HPDE6-E6E7 (cell line): ENCODE data around the gene CTH.
"Not testable (repeated sequence)": the region's sequence is repeated elsewhere in the genome, so short reads cannot be mapped to it uniquely, and the experiment has no call there.

Source experiments
- DNase-seq: peaks from one replicate; pipeline ENCODE4 v3.0.0; 2011; ENCODE audit warnings: missing footprints; ENCODE audit errors: extremely low spot score

Gene CTH

DNA sequence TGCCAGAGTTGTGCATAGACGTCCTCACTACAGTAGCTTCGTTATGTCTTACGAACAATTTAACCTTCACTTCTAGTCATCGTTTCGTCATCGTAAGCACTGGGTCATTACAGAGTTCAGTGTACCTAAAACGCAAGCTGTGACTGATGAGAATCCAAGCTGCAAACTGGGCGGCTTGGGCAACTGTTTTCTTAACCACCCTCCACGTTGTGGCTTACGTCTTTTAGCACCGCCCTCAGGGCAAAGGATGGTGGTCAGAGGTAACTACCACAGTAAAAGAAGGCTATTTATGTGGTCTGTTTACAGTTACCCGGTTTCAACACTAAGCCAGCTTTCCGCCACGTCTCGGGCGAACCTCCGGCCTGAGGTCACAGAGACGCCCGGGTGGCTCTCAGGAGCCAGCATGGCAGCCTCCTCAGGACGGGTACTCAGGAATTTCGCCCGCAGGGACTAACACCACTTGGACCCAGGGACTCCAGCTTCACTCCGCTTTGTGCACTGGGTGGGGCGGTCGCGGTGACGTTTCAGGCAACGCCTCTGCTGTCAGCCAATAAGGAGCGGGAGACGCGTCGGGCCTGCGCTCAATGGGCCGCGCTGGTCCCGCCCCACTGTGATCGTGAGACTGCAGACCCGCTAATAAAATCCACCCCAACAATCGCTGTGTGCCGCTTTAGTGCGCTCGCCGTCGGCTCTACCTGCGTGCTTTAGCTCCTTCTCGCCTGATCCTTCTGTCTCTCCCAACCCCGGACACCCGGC lies at the start of gene CTH:
CTH (plus strand) TSS at position 665 of the 756 bp plus-strand sequence. CDS start 148 bp downstream, outside the sequence.
- peak; percentile 96 for DNase-seq

DNA sequence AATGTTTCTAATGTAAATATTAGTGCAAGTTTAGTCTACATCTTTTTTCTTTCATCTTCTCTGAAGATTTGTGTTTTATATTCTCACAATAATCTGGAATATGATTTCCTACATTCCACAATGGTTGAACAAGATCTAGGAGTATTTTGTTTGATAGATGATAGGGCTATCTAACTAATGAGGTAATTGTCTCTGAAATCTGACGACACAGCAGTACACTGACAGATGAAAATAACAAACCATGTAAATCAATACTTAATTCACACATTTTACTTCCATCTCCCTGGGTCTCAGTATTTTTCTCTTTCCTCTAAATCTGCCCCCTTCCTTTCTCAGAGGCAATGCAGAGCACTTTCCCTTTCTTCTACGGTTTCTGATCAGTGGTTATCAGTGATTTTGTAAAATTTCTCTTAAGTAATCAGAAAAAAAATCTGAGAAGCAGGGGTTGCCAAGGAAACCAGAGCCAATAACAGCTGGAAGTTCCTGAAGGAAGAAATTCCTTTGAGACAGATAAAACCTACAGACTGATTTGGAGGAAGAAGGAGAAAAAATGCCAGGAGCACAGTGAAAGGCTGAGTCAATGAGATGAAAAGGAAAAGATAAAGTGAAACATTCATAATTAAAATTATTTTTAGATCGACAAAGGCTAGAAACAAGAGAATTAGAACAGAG lies 49.2 kb upstream of the CTH start:
- DNase-seq = no peak

DNA sequence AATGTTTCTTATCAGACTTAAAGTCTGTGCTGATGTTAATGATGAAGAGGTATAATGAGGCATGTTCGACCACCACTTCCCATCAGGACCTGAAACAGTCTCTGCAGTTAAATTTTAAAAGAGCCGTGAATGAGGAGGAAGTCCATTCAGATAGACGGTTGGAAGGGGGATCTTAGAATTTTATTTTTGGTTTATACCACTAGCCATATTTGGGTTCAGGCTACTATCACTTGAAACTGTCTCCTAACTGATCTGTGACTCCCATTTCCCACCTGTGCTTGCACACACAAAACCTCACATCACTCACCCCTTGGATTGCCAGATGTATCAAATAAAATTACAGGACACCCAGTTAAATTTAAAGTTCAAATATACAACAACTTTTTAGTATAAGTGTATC lies 46.6 kb upstream of the CTH start:
- DNase-seq = no peak

DNA sequence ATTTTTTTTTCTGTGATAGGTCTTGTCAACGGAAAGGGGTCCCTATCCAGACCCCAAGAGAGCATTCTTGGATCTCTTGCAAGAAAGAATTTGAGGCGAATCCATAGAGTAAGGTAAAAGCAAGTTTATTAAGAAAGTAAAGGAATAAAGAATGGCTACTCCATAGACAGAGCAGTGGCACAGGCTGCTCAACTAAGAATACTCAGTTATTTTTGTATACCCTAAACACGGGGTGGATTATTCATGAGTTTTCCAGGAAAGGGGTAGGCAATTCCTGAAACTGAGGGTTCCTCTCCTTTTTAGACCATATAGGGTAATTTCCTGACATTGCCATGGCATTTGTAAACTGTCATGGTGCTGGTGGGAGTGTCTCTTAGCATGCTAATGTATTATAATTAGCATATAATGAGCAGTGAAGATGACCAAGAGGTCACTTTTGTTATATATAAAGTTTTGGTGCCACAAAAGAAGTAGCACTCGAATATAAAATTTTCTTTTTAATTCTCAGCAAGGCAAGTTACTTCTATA lies 44.6 kb upstream of the CTH start:
- DNase-seq = not testable (repeated sequence)

DNA sequence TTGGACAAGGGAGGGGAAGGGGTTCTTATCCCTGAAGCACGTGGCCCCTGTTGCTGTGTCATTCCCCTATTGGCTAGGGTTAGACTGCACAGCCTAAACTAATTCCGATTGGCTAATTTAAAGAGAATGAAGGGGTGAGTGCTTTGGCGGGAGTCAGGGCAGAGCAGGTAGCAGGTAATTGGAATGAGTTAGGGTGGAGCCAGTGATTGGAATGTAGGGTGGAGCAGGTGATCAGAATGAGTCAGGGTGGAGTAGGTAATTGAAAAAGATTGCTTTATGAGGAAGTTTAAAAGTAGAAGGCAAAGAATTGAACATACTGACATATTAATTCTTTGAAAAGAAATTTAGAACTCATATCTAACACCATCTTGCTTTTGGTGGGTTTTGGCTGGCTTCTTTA lies 44.1 kb upstream of the CTH start:
- DNase-seq = not testable (repeated sequence)

DNA sequence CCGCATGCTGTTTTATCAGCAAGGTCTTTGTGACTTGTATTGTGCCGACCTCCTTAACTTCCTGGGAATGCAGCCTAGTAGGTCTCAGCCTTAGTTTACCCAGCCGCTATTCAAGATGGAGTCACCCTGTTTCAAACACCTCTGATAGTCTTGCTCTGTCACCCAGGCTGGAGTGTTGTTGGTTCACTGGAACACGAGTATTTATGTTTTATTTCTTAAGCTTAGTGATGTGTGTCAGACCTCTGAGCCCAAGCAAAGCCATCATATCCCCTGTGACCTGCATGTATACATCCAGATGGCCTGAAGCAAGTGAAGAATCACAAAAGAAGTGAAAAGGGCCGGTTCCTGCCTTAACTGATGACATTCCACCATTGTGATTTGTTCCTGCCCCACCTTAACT lies 43.7 kb upstream of the CTH start:
- not testable (repeated sequence) for DNase-seq

DNA sequence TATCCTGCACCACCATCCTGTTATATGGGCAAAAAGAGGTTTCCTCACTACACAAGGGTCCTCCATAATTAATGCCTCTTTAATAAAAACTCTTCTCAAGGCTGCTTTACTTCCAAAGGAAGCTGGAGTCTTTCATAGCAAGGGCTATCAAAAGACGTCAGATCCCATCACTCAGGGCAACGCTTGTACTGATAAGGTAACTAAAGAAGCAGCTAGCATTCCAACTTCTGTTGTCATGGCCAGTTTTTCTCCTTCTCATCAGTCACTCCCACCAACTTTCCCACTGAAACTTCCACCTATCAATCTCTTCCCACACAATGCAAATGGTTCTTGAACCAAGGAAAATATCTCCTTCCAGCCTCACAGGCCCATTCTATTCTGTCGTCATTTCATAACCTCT lies 39.5 kb upstream of the CTH start:
- not testable (repeated sequence) for DNase-seq

DNA sequence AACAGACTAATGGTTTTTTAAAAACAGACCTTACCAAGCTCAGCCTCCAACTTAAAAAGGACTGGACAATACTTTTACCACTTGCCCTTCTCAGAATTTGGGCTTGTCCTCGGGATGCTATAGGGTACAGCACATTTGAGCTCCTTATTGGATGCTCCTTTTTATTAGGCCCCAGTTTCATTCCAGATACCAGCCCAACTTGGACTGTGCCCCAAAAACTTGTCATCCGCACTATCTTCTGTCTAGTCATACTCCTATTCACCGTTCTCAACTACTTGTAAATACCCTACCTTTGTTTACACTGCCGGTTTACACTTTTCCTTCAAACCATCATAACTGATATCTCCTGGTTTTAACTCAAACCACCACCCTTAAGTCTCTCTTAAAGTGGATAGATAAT lies 38.6 kb upstream of the CTH start:
- no peak for DNase-seq

DNA sequence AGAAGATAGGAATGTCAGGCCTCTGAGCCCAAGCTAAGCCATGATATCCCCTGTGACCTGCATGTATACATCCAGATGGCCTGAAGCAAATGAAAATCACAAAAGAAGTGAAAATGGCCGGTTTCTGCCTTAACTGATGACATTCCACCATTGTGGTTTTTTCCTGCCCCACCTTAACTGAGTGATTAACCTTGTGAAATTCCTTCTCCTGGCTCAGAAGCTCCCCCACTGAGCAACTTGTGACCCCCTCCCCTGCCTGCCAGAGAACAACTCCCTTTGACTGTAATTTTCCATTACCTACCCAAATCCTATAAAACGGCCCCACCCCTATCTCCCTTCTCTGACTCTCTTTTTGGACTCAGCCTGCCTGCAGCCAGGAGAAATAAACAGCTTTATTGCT lies 37.5 kb upstream of the CTH start:
- DNase-seq = not testable (repeated sequence)

DNA sequence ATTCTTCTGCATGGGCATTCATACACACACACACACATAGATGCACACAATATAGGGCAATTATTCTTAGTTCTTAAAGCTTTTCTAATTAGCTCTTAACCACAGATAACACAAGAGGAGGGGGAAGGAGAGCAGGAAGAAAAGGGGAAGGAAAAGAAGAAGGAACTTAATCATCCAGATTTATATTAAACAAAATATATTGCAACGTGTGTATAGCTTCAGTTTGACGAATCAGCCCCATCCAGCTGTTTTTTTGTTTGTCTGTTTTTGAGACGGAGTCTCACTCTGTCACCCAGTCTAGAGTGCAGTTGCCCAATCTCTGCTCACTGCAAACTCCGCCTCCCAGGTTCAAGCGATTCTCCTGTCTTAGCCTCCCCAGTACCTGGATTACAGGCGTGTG lies 34.9 kb upstream of the CTH start:
- DNase-seq = no peak

DNA sequence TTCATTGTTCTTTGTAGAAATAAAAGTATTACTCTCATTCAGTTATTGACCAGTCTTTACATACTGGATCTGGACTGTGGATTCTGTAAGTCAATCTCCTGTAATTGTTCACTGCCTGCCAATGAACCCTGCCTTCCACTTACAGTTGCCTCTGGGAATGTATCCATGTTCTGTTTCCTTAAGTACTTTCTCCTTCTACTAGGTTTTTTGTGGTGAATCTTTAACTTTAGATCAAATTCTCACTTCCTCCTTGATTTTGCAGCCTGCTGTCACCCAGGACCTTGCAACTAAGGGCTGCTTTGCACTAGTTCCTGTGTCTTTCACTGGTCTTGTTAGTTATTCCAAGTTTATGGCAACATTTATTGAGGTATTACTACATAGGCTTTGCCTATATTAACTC lies 28.4 kb upstream of the CTH start:
- DNase-seq = no peak

DNA sequence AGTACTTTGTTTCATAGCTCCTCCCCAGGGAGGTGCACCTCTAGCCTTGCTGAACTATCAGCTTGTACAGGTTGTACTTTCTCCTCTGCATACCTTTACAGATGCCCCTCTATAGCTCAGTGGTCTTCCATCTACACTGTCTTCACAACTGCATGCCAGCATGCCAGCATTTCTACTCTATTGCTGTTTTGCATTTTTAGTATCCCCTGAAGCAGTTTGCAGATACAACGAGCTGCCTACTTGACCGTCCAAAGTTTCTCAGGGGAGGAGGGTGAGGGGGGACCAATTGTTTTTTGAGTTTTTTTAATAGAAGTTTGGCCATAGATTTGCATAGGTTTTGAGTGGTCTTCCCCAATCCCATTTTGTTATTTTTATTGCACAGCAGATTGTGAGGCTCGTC lies 27.6 kb upstream of the CTH start:
- no peak for DNase-seq

DNA sequence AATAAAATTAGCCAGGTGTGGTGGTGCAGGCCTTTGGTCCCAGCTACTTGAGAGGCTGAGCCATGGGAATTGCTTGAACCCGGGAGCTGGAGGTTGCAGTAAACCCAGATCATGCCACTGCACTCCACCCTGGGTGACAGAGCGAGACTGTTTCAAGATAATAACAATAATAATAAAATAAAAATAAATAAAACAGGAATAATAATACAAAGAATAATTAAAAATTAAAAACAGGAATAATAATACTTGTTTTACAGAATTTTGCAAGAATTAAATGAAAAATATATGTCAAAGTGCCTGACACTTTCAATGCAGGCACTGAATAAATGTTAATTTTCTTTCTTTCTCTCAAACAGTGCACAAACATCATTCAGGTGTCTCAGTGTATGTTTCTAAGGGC lies 26.5 kb upstream of the CTH start:
- DNase-seq = no peak

DNA sequence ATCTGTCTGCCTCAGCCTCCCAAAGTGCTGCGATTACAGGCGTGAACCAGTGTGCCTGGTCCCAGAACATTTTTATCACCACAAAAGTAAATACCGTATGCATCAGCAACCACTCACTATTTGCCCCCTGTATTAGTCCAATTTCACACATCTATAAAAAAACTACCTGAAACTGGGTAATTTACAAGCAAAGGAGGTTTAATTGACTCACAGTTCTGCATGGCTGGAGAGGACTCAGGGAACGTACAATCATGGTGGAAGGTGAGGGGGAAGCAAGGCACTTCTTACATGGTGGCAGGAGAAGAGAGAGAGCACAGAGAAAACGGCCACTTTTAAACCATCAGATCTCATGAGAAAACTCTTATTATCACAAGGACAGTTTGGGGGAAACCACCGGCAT lies 25.6 kb upstream of the CTH start:
- DNase-seq = no peak

DNA sequence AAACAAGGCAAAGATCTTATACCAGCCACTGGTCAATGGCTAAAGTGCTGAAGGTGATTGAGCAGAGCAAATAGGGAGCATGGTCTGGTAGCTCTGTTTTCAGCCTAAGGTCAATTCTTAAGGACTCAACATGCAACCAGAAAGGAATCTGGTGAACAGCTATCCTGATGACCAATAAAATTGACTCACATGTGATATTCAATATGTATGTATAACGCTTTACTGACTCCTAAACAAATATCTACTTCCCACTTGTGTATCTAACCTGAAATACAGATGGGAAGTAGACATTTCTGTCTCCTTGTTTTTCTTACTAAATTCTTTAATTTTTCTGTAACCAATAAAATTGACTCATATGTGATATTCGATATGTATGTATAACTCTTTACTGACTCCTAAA lies 24.9 kb upstream of the CTH start:
- DNase-seq = no peak

DNA sequence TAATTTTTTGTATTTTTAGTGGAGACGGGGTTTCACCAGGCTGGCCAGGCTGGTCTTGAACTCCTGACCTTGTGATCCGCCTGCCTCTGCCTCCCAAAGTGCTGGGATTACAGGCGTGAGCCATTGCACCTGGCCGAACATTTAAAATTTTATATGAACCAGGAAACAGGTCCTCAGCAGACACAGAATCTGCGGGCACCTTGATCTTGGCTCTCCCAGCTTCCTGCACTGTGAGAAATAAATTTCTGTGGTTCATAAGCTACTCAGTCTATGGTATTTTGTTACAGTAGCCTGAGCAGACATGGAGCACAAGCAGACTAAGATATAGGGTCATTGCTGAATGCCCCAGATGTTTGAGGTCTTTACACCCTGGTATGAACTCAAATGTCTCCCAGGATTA lies 23.6 kb upstream of the CTH start:
- DNase-seq = no peak

DNA sequence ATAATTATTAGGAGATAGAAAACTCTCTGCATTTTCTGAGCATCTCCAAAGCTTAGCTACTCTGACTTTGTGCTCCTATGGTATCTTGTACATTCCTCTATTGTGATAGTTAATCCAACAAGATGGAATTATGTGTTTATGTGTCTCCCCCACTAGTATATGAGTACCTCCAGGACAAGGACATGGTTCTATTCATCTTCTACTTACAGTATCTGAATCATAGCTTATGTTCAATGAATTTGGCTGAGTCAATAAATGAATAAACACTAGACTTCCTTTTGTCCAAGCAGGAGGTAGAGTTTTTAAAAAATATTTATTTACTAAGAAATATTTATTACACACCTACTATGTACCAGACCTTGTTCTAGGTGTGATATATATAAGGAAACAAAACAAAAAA lies 18.4 kb upstream of the CTH start:
- DNase-seq = no peak

DNA sequence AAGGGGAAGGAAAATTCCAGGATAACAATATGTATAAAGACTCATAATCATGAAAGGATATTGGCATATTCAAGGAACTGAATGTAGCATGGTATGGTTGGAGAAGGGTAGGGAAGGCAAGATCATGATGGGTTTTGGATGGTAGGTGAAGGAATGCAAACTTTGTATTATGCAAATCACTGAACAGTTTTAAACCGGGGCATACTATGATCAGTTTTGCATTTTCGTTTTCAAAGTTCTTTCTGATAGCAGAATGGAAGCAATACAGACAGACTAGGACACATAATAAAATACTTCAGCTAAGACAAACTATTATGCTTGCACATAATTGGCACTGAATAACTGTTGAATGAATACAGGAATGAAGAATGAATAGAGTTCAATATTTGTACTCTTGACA lies 14.5 kb upstream of the CTH start:
- DNase-seq = no peak

DNA sequence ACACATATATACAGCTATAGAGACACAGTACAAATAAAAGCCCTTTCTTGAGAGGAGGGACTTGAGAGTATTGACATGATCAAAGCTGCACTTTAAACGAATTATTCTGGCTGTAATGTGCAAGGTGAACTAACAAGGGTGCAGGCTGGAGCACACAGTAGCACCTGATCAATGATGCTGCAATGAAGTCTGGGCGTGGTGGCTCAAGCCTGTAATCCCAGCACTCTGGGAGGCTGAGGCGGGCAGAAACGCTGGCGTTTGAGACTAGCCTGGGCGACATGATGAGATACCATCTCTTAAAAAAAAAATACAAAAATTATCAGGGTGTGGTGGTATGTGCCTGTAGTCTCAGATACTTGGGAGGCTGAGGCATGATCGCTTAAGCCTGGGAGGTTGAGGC lies 14.1 kb upstream of the CTH start:
- no peak for DNase-seq

DNA sequence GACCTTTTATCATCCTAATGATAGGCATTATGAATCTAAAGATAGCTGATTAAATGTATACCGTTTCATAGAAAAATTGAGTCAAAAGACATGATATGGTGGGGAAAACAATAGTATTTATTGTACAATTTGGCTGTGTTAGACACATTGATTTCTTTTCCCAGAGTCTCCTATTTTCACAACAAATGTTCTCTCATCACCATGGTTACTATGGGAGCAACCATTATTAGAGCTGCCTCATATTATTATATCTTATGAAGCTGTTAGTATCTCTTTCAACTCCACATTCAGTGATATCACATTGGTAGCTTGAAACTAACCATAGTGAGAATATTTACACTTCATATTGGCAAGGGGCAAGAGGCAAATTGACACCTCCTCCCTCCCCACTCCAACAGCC lies 10.7 kb upstream of the CTH start:
- no peak for DNase-seq

DNA sequence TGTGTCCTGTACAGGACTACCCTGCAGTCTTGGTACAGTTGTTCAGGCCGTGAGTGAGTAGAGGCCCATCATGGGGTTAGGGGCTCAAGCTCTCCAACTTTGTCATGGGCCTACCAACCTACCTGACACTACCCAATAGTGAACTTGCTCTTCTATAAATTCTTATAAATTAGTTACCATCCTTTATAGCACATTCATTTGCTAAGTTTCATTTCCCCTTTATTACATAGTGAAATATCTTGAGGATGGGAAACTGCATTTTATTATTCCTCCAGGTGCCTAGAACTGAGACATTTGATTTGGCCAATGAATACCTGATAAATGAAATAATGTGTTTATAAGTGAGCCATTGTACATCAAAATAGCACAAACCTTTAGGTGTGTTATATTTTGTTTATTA lies 9.1 kb upstream of the CTH start:
- DNase-seq = no peak

DNA sequence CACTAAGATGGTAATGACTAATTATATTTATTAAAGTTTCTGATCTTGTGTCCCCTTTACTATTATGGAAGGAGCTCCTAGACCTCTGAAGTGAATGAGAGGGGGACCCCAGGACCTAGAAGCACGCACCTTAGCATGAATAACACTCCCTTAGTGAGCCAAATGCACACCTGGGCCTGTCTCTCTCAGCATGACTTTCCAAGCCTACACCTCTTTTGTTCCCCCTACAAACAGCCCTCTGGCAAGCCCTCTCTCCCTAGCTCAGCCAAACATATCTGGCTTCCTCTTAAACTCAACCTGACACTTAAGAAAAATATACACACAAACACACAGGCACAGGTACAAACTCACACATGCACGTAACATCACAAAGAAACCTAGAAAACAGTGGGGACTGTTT lies 7.3 kb upstream of the CTH start:
- no peak for DNase-seq

DNA sequence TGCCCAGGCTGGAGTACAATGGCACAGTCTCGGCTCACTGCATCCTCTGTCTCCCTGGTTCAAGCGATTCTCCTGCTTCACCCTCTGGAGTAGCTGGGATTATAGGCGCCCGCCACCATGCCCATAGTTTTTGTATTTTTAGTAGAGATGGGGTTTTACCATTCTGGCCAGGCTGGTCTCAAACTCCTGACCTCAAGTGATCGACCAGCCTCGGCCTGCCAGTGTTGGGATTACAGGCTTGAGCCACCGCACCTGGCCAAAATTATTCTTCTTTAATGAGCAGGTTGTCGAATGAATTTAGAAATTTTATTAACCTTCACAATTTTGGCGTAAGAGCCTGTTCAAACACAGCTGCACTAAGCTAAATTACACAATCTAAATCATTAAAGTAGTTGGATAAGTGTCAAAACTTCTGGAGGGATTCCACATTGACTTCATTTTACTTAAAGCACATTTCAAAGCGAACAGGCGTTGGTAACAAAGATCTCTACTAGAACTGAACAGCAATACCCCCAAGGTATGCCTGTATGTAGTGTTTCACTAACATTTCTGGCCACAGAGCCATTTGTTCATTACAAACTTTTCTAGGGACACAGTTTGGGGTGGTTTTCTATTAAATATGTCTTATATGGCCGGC lies 5.2 kb upstream of the CTH start:
- no peak for DNase-seq
